AG08395 (cell line): ENCODE data around the gene LRRC25.

ENCODE experiments used
- DNase-seq: peaks from one replicate; pipeline ENCODE4 v3.0.0; 2012; ENCODE audit warnings: mixed read lengths, low spot score

LRRC25 gene

DNA sequence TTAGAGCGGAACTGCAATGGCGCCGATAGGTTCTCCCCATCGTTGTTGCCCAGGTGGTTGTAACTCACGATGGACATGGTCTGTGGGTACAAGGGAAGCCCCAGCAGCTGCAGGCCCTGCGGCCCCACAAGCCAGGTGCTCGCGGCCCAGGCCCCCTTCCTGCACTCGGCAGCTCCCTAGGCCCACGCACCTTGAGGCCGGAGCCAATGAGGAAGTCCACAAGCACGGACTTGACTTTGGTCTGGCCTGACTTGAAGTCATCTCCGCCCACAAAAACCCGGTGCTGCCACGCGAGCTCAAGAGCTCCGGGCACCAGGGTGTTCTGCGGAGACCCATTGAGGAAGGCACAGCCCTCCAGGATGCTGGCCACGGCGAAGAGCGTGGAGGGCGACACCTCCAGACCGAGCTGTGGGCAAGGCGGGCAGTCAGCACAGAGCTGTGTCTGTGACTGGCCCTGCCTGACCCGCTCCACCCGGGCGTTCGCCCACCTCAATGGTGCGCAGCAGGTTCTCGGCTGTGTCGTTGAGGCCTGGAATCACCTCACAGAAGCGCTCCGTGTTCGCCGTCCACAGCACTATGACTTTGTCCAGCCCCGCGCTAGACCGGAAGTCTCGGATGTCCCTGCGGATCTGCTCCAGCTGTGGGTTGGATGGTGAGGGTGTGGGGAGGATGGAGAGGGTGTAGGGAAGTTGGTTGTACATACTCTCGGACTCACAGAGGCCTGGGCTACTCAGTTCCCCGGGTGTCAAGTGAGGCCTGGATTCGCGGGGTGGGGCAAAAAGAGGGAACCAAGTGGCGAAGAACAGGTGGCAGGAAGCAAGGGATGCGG, 38.6 kb upstream of the LRRC25 start:
- DNase-seq, result no peak

DNA sequence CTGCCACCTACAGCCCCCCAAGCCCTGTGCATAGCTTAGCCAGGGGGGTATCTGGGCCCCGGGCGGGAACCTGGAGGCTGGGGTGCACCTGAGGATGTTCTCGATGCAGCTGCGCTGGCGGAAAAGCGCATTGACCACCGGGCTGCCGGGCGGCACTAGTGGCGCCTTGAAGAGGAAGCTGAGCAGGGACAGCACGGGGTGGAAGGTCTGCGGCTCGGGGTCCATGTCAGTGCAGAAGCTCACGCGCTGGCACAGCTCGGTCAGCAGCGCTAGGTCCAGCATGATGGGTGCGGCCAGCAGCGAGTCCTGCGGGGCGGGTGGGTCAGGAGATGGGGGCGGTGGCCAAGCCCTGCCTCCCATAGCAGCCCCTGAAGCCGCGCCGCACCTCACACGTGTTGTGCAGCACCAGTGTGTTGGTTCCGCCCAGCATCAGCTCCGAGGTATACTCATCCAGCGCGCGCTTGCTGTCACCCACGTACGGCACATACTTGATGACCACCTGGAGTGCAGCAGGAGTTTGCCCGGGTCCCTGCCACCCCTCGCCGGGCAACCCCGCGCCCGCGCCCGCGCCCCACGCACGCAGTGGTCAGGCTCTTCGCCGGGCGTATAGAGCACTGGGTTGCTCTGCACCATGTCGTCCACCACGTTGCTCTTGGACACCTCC, 37.9 kb upstream of the LRRC25 start:
- DNase-seq, result no peak

DNA sequence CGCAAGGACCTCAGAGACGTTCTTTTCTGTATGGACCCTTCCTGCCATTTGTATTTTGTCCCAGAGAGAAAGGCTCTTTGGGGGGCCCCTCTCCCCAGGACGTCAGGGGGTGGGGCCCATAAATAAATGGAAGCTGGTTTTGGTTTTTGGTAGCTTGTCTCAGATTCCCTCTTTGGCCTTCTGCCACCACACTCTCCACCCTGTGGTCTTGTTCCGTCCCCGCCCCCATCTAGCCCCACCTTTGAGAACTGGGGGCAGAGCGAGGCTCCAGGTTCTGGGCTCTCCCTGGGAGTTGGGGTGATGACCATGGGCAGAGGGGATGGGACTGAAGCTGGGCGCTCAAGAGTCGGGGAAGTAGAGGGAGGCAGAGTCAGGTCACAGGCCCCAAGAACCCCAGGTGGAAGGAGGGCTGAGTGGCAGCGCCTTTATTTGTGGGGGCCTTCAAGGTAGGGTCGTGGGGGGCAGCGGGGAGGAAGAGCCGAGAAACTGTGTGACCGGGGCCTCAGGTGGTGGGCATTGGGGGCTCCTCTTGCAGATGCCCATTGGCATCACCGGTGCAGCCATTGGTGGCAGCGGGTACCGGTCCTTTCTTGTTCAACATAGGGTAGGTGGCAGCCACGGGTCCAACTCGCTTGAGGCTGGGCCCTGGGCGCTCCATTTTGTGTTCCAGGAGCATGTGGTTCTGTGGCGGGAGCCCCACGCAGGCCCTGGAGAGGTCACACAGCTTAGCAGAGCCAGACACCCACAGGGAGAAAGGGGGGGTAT, 37.2 kb upstream of the LRRC25 start:
- DNase-seq, result no peak

DNA sequence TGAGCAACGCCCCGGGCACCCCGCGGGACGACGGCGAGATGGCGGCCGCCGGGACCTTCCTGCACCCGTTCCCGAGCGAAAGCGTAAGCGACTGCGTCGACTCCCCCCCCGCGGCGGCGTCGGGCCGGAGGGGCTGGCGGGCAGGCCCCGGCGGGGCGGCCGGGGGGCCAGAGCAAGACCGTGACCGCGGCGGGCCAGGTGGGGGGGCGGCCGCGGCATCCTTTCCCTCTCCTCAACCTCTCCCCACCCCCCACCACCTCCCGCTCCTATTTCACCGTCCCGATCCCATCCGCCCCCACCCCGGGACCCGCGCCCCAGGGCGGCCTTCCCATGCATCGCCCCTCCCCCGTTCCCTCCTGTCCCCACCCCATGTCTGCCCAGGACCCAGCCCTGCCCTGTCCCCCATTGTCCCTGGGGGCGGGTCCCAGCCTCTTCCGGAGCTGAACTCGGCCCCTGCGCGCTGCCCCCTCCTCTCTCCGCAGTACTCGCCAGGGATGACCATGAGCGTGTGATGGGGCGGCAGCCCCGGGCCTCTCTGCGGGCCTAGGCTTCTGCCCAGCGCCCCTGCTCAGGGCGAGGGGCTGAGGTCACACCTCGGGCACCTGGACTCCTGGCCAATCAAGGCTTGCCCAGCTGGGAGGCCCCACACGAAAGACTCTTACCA, 36.4 kb upstream of the LRRC25 start:
- DNase-seq, result no peak

DNA sequence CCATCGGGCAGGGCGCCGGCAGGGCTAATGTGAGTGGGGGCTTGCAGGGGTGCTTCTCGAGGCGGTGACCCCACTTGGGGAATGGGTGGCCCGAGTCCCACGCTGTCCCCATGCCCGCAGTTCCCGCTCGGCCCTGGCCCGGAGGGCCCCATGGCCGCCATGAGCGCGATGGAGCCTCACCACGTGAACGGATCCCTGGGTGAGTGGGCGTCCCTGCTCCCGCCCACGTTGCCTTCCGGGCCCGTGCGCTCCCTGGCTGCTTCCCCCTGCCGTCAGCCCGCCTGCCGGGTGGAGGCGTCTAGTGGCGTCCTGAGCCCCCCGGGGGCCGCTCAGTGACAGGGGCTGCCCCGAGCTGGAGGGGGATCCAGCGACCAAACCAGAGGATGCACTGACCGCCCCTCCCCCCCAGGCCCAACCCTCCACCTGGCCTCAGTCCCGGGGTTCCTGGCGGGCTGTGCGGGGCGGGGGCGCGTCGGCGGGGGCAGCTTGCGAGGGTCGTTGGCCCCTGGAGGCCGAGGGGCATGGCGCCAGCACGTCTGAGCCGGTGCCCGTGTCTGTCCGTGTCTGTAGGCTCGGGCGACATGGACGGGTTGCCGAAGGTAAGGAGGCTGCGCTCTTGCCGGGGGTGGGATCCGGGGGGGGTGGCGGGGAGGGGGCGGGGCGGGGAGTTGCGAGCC, 35.7 kb upstream of the LRRC25 start:
- DNase-seq, result no peak

DNA sequence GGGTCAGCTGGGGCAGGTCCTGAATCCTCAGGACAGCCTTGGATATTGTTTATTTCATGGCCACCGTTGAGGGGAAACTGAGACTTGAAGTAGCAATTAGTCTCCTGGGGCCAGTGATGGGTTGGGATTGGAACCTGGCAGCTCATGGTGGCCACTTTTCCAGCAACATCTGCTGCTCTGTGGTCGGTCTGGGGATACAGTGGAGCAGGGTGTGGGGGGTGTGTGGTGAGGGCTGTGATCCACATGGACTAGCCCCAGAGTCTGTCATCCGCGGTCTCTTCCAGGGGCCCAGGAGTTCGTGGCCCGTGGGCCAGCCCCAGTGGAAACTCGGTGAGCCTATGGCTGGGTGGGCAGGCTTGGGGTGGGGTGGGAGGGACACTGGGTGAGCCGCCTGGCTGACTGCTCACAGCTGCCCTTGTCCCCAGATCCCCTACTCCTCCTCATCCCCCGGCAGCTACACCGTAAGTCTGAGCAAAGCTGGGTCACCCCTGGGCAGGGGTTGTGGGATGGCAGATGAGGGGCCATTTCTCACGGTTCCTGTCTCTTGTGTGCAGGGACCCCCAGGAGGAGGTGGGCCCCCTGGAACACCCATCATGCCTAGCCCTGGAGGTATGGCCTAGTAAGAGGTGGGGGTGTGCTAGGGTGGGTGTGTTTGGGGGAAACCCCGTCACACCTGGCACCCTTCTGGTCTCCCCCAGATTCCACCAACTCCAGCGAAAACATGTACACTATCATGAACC, 35.0 kb upstream of the LRRC25 start:
- peak; percentile 14 for DNase-seq

DNA sequence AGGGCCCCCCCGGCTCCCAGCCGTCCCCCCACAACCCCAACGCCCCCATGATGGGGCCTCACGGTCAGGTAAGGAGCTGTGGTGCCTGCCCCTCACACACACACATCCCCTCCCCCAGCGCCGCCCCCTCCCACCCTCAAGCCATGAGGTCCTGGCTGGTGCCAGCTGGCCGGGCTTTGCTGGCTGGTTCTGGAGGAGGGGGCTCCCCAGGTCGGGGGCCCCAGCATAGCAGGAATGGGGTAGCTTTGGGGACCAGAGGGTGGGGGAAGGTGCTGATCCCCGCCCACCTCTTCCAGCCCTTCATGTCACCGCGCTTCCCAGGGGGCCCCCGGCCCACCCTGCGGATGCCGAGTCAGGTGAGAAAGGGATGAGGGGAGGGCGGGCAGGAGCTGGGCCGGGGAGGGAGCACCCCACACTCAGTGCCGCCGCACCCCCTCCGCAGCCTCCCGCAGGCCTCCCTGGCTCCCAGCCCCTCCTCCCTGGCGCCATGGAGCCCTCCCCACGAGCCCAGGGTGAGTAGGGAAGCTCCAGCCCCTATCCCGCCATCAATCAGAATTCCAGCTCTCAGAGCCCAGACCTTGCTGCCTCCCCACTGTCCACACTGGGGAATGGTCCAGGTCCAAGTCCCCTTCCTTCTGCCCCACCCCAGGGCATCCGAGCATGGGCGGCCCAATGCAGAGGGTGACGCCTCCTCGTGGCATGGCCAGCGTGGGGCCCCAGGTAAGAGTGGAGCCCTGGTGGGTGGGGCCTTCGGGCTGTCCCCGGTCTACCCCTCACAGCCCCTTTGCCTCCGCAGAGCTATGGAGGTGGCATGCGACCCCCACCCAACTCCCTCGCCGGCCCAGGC, 34.2 kb upstream of the LRRC25 start:
- no peak for DNase-seq

DNA sequence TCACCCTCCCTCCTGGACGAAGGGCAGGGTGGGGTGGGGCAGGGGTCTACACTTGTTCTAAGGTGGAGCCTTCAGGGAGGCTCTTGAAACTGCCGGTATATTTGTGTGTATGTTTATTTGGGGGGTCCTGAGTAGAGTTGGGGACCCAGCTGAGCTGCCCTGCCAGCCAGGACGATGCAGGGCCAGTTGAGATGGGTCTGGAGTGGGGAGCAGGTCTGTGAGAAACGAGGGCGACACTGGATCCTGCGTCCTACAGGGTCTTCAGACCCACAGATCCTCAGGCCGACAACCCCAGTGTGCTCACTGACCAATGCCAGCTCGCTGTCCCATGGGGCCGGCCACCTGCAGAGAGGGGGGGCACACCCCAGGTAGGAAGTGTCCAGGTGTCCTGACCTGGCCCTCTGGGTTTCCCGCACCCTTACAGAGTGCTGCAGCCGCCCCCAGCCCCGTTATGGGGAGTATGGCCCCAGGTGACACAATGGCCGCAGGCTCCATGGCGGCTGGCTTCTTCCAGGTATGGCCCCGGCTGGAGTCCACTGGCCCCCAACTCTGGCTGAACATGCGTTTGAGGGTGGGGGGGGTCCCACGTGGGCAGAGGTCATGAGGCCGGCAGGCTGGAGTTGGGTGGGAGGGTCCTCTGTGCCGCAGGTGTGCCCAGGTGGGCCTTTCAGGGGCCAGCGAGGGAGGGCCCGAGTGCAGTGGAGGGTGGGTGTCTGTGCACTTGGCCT, 33.2 kb upstream of the LRRC25 start:
- no peak for DNase-seq

DNA sequence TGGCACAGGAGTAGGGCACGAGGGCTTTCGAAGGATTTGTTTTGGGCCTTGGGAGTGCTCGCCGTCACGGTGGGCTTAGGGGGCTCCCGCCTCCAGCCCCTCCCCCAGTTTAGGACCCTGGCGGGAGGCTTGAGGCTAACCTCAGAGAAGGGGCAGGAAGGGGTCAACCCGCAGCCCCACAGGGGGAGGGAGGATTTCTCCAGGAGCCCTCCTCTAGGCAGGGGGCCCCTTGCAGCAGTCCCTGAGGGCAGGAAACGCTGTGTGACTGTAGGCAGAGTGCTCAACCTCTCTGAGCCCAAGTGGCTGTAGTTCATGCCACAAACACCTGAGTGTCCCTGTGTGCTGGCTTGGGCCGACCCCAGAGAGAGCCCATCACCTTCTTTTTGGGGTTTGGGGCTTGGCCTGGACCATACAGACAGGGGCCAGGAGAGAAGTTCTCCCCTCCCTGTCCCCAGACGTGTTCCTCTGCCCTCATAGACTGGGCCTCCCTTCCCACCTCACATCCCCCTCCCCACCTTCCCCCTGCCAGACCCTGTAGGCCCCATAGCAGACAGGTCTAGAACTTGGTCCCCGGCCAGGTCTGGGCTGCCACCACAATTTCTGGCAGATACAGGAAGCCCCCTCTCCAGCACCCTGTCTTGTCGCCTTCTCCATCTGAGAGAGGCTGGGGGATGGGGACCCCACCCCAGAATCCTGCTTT, 32.4 kb upstream of the LRRC25 start:
- DNase-seq, result no peak

DNA sequence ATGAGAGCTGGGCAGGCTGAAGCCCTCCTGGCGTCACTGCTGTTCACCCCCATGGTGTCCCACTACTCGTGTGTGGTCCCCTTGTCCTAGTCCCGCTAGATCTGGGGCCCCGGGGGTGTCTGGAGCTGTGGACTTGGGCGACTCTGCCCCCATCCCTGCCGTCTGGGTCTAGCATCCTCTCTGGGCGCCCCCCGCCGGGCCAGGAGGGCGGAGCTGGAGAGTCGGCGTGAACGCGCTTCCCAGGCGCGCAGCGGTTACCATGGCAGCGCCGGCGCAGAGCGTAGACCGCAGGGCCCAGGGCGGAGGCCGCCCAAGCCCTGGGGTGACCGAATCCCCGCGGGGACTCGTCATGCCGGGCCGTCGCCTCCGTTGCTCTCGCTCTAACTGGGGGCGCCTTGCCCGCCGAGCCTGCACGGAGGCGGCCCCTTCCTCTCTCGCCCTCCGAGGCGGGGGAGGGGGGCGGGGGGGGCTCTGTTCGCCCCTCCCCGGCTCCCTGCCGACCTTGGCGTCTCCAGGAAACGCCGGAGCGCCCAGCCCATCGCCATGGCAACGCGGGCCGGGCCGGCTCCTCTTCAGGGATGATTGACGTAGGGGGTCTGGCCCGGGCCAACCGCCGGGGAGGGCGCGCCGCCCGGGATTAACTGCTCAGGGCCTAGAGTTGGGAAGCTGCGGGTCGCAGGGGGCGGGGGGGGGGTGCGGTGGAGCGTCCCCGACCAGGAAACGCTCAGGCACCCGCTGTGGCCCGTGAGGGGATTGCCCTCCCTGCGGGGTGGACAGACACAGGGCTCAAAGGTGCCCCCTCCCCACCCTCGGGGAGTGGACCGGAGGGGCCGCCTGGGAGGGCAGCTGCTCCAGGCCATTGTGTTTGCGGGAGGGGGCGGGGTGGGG, 31.6 kb upstream of the LRRC25 start:
- DNase-seq, result peak; percentile 93

DNA sequence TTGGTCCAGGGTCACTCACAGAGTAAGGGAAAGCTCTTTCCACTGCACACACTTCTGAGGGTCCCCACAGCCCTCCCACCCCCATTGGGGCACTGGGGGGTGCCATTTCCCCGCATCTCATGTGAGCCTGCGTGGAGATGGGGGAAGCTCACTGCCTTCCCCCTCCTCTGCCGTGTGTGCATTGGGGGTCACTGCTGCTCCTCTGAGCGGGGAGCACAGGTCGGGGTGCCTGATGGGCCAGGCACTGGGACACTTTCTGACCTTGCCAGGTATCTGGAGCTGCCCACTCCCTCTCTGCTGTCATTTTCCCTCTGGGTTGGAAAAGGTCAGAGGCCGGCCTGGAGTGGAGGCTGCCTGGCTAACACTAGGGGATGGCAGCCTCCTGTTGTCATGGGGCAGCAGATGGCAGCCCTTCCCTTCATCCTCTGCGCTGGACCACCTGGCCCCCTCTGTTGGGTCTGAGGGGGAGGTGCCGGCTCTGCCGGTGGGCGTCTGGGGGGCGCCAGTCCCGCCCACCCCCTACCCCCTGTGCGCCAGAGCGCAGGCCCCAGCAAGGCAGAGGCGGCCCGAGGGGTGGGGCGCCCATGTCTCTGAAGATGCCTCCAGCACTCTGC, 30.9 kb upstream of the LRRC25 start:
- no peak for DNase-seq

DNA sequence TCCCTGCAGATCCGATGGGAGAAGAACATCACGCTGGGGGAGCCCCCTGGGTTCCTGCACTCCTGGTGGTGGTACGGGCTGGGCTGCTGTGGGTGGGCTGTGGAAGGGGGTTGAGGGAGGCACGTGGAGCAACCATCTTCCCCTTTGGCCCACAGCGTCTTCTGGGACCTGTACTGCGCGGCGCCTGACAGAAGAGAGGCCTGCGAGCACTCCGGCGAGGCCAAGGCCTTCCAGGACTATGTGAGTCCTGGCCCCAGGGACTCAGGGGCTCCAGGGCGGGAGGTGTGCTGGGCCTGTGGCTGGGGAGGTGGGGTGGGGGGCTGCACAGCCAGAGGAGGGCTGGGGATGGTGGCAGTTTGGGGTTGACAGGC, 30.3 kb upstream of the LRRC25 start:
- DNase-seq, result no peak

DNA sequence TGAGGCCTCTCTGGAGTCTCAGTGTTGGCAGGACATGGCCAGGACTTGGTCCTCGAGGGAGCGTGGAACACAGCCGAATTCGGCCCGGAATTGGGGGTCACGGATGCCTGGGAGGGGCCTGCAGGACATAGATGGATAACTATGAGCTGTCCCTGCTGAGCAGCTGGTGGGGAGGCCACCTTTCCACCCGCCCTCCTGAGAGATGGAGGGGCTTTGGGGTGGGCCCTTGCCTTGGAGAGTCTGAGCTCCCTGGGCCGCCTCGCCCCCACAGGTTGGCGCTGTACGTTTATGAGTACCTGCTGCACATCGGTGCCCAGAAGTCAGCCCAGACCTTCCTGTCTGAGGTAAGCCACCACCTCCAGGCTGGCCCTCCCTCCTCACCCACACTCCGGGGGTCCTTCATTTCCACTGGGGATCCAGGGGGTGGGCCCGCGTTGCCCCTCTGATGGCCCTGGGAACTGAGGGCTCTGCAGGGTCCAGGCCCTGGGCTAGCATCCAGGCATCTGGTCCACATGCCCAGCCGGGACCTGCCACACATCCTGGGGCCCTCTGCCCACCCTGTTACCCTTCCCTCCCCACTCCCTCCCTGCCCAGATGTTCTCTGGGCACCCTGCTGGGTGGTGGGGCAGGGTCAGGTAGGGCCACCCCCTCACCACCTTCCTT, 29.8 kb upstream of the LRRC25 start:
- no peak for DNase-seq

DNA sequence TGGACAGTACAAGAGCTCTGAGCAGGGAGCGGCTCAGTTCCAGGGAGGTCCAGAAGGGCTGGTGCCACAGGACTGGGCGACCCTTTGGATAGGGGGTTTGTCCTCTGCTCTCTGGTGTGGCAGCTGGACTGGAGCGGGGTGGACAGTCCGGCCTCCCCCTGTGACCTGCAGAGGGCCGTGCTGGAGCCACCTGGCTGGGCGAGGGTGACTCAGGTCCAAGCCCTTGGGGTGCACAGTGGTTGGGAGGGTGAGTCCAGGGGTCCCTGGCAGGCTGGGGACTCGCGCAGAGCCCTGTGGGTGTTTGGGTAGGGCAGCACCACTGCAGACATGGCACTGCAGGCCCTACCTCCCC, 29.0 kb upstream of the LRRC25 start:
- no peak for DNase-seq

DNA sequence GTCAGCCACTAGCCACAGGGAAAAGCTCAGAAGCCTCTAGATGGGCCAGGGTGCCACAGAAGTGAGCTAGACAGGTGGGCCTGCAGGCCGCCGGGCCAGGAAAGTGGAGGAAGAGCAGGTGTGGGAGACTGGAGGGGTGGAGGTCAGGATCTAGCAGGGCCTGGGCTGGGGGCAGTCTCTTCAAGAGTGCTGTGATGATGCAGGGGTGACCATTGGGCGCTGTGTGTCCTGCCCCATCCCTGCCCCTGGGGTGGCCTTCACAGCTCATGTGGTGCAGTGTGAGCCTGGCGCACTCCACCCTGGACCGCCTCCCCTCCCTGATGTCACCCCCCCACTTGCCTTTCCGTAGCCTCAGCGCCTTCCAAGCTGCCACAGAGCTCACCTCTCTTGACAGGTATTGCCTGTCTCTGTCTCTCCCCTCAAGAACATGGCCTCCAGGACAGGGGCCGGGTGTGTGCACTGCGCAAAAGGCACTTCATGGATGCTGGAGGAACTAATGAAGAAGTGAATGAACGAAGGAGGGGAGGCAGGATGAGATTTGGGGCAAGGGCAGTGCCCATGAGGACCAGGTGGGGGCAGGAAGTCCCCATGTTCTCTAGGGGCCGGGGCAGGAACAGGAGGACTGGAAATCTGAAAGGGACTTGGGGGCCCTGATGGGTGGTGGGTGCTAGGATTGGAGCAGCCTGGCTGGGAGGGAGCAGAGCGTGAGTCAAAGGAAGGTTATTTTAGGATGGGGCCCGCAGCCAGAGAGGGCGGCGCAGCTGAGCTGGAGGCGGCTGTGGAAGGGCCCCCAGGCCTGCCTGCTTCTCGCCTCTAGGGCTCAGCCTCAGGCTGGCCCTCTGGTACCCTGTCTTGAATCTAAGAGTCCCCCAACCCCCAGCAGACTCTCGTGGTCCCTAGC, 28.3 kb upstream of the LRRC25 start:
- peak; percentile 91 for DNase-seq
